Sigmoid colon (tissue), 4 donors: Measurements from ENCODE around the gene CORO6.

Experiments used
- CTCF ChIP-seq, 4 experiments: fragments of 450-650 bp in 3 of 4; fragments of 200-600 bp in 1 of 4; IDR thresholded peaks; one replicate each; pipeline ENCODE4 v1.5.1; 2016 to 2019; ENCODE audit warnings: antibody characterized with exemption in 4 of 4, mild to moderate bottlenecking in 3 of 4, moderate library complexity in 2 of 4
- EP300 ChIP-seq, 4 donors: sonication (generic); formaldehyde crosslinking; IDR thresholded peaks; one replicate each; pipeline ENCODE4 v1.6.1; 2017; ENCODE audit warnings: antibody characterized with exemption in 4 of 4
- POLR2A ChIP-seq, 2 donors: fragments of 450-650 bp; IDR thresholded peaks; one replicate each; pipeline ENCODE4 v1.6.1; 2016; ENCODE audit warnings: antibody characterized with exemption in 2 of 2, mild to moderate bottlenecking in 2 of 2, moderate library complexity in 2 of 2

GRCh38 chr17:29577001-29577370, 45.7 kb downstream of the CORO6 start:
- TF ChIP-seq EP300 (IDR thresholded peaks at IDR 0.05) (no peak), POLR2A (IDR thresholded peaks at IDR 0.05) (no peak), CTCF (IDR thresholded peaks at IDR 0.05) (no peak)
